Hepatocyte (in vitro differentiated cells): ENCODE results near the gene ZKSCAN4. TPM values are rescaled to one million over a fixed set of nuclear protein-coding genes. Genes with fewer than 3 reads are reported as not detected.

Experiments used
- DNase-seq: peaks from one replicate; pipeline ENCODE4 v3.0.0-alpha.2; 2016; ENCODE audit warnings: low spot score
- H2AFZ ChIP-seq: fragments of 200-600 bp; sonication (generic); 2 replicates; pipeline ENCODE4 v1.6.0; 2016; ENCODE audit warnings: antibody characterized with exemption, mild to moderate bottlenecking
- H3K27ac ChIP-seq: fragments of 200-600 bp; sonication (generic); 2 replicates; pipeline ENCODE4 v1.5.1; 2016; ENCODE audit warnings: mild to moderate bottlenecking
- H3K27me3 ChIP-seq: fragments of 200-600 bp; sonication (generic); 2 replicates; pipeline ENCODE4 v1.6.1; 2016
- H3K36me3 ChIP-seq: fragments of 200-600 bp; sonication (generic); replicated peaks from 2 replicates; pipeline ENCODE4 v1.5.1; 2016; ENCODE audit warnings: low read depth; ENCODE audit not compliant: insufficient read depth
- H3K4me1 ChIP-seq: fragments of 200-600 bp; sonication (generic); 2 replicates; pipeline ENCODE4 v1.5.1; 2016; ENCODE audit warnings: mild to moderate bottlenecking, moderate library complexity; ENCODE audit not compliant: insufficient read depth
- H3K4me2 ChIP-seq: fragments of 200-600 bp; sonication (generic); 2 replicates; pipeline ENCODE4 v1.6.0; 2016
- H3K4me3 ChIP-seq: fragments of 200-600 bp; sonication (generic); 2 replicates; pipeline ENCODE4 v1.5.1; 2016; ENCODE audit warnings: mild to moderate bottlenecking
- H3K79me2 ChIP-seq: fragments of 200-600 bp; sonication (generic); 2 replicates; pipeline ENCODE4 v1.6.0; 2017; ENCODE audit warnings: mild to moderate bottlenecking
- H3K9me2 ChIP-seq: fragments of 200-600 bp; sonication (generic); replicated peaks from 2 replicates; pipeline ENCODE4 v1.6.0; 2017; ENCODE audit warnings: mild to moderate bottlenecking; ENCODE audit not compliant: insufficient read depth
- H3K9me3 ChIP-seq: fragments of 200-600 bp; sonication (generic); 2 replicates; pipeline ENCODE4 v1.5.1; 2016; ENCODE audit warnings: low read depth, mild to moderate bottlenecking
- H4K20me1 ChIP-seq: fragments of 200-600 bp; sonication (generic); 2 replicates; pipeline ENCODE4 v1.6.0; 2016; ENCODE audit warnings: mild to moderate bottlenecking; ENCODE audit not compliant: insufficient read depth, poor library complexity, severe bottlenecking
- EZH2 ChIP-seq: fragments of 200-600 bp; sonication (generic); IDR thresholded peaks from 2 replicates; pipeline ENCODE4 v1.6.1; 2016; ENCODE audit warnings: antibody characterized with exemption, mild to moderate bottlenecking, borderline replicate concordance
- EZH2phosphoT487 ChIP-seq: fragments of 200-600 bp; sonication (generic); IDR thresholded peaks from one replicate; pipeline ENCODE4 v1.6.1; 2018; ENCODE audit warnings: antibody characterized with exemption, mild to moderate bottlenecking, low read depth, moderate library complexity; ENCODE audit not compliant: unreplicated experiment, severe bottlenecking
- WGBS: methylation state at CpG from one replicate; pipeline ENCODE4 v1.1.6; 2016; ENCODE audit warnings: low lambda C conversion rate; ENCODE audit errors: missing lambda C conversion rate; 5-methylcytosine and 5-hydroxymethylcytosine counted together
- polyA plus RNA-seq: library from polyadenylated mRNA; unstranded; fragments of >200 nt; fragmentation: Nextera tagmentation; extraction: Ambion mirVana; gene quantifications from 2 replicates; pipeline ENCODE4 v1.2.1, GENCODE V29; 2016
- total RNA-seq: library from RNA; depleted of rRNA; stranded (reverse); fragments of >200 nt; gene quantifications from 2 replicates; pipeline ENCODE4 v1.2.3, GENCODE V29; 2014
- TF ChIP-seq, protein P1 (sequence below): fragments of 200-600 bp; sonication (generic); IDR thresholded peaks from 2 replicates; pipeline ENCODE4 v1.5.1; 2016; ENCODE audit warnings: antibody characterized with exemption, mild to moderate bottlenecking; ENCODE audit not compliant: poor library complexity

ZKSCAN4 gene
- total and polyA plus RNA-seq, 2 experiments from 2014 or later = 3.1 to 4.3 TPM

- Histone ChIP-seq H3K4me3 (no peak overlapping the region), H3K27me3 (no peaks in the 10 kb centered on the region), H3K36me3 (no peaks in the 10 kb centered on the region), H3K27ac (no peak overlapping the region), H3K4me2 (no peak overlapping the region), H4K20me1 (no peaks in the 10 kb centered on the region), H3K9me2 (no peaks in the 10 kb centered on the region), H3K4me1 (no peaks in the 10 kb centered on the region), H3K9me3 (no peaks in the 10 kb centered on the region), H3K79me2 (no peaks in the 10 kb centered on the region), H2AFZ (no peak overlapping the region)
- WGBS = 95% methylated on average over 11 of the region's 11 CpGs
- no peak for DNase-seq
- no peak for TF ChIP-seq EZH2
- no peak for TF ChIP-seq EZH2phosphoT487
- TF ChIP-seq, protein P1, sequence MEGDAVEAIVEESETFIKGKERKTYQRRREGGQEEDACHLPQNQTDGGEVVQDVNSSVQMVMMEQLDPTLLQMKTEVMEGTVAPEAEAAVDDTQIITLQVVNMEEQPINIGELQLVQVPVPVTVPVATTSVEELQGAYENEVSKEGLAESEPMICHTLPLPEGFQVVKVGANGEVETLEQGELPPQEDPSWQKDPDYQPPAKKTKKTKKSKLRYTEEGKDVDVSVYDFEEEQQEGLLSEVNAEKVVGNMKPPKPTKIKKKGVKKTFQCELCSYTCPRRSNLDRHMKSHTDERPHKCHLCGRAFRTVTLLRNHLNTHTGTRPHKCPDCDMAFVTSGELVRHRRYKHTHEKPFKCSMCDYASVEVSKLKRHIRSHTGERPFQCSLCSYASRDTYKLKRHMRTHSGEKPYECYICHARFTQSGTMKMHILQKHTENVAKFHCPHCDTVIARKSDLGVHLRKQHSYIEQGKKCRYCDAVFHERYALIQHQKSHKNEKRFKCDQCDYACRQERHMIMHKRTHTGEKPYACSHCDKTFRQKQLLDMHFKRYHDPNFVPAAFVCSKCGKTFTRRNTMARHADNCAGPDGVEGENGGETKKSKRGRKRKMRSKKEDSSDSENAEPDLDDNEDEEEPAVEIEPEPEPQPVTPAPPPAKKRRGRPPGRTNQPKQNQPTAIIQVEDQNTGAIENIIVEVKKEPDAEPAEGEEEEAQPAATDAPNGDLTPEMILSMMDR = no peak
These were observed 19.3 kb downstream of the ZKSCAN4 start for GRCh38 chr6:28232785-28233184.

GRCh38 chr6:28226460-28226859, 25.6 kb downstream of the ZKSCAN4 start:
- Histone ChIP-seq H2AFZ (no peak overlapping the region), H3K79me2 (peaks cover 8% of the 10 kb centered on the region), H3K9me3 (no peaks in the 10 kb centered on the region), H3K4me2 (peak overlapping the region; percentile 70), H3K4me1 (no peaks in the 10 kb centered on the region), H3K27me3 (peaks cover 6% of the 10 kb centered on the region), H3K27ac (no peak overlapping the region), H3K9me2 (no peaks in the 10 kb centered on the region), H3K36me3 (no peaks in the 10 kb centered on the region), H3K4me3 (no peak overlapping the region), H4K20me1 (no peaks in the 10 kb centered on the region)
- WGBS = 85% methylated on average over 2 of the region's 2 CpGs
- TF ChIP-seq, protein P1 = no peak
- TF ChIP-seq EZH2phosphoT487 = no peak
- no peak for TF ChIP-seq EZH2
- DNase-seq = no peak

DNA sequence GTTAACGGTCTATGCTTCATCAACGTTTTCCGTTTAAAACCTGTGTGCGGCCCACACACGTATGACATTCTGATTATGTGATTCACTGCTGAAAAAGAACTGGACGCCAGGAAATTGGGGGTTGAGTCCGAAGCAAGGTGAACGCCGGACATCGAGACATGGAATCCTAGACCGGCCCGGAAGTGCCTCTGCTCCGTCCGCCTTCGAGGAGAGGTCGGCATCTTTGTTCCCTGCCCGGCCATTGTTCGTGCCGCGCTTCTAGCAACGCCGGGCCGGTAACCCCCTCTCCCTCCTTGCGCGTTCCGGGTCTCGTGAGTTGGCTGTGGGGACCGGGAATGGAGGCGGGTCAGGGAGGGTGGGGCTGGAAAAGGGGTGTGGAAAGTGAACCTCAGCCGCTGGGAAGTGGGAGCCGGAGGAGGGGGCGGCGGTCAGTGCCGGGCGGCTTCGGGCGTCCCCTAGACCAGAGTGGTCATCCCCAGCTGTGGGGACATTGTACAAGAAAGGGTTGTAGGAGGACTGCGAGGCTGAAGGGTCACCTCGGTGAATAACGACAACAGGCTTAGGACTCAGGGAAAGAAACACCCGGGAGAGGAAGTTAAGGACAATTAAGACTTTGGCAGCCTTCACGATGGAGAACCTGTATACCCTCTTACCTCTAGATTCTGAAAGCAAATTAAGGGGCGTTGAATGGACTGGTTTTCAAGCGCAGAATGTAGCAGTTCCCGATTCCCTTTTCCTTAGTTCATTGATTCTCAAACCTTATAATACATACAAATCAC, 26.8 kb downstream of the ZKSCAN4 start, which contains the start of gene ZSCAN9:
Gene ZSCAN9, plus strand, starts transcription at position 220 of the 779 bp plus-strand sequence. CDS start 1,810 bp downstream, outside the sequence.
- peak within 1 kb of the TSS; percentile 78 for H2AFZ ChIP-seq
- H3K27ac ChIP-seq = peak within 1 kb of the TSS; percentile 76
- no peaks in the 10 kb centered on the region for H3K4me1 ChIP-seq
- no peaks in the 10 kb centered on the region for H3K9me3 ChIP-seq
- 2% methylated on average over 38 of the region's 45 CpGs for WGBS
- TF ChIP-seq EZH2 = no peak
- no peak for TF ChIP-seq EZH2phosphoT487
- TF ChIP-seq, protein P1 = no peak
- peak within 1 kb of the TSS; percentile 70 for H3K4me2 ChIP-seq
- no peaks in the 10 kb centered on the region for H3K9me2 ChIP-seq
- H4K20me1 ChIP-seq = no peaks in the 10 kb centered on the region
- peaks cover 8% of the 10 kb centered on the region for H3K79me2 ChIP-seq
- H3K4me3 ChIP-seq = peak within 1 kb of the TSS; percentile 67
- H3K36me3 ChIP-seq = no peaks in the 10 kb centered on the region
- DNase-seq = peak; percentile 93
- H3K27me3 ChIP-seq = peaks cover 6% of the 10 kb centered on the region
